ENCODE data around the gene WDPCP. TPM values are rescaled to one million over a fixed set of nuclear protein-coding genes. Genes with fewer than 3 reads are reported as not detected.

WDPCP gene
- total RNA-seq, 4 donors from 2014 or later = 6.5 to 41.3 (median 7.4) TPM

- TF ChIP-seq POLR2A (IDR thresholded peaks at IDR 0.05) = no peak
- no peak for TF ChIP-seq CTCF (IDR thresholded peaks at IDR 0.05)
- no peak overlapping the region for H3K4me3 ChIP-seq
- no peaks in the 10 kb centered on the region for H3K36me3 ChIP-seq
- H3K9me3 ChIP-seq = no peaks in the 10 kb centered on the region
- H3K27ac ChIP-seq = no peak overlapping the region
- DNase-seq = no peak
- H3K4me1 ChIP-seq = no peaks in the 10 kb centered on the region
- H3K27me3 ChIP-seq = no peaks in the 10 kb centered on the region
These were observed 362.2 kb downstream of the WDPCP start for GRCh38 chr2:63225964-63226686.

- Histone ChIP-seq H3K27ac (no peak overlapping the region), H3K27me3 (no peaks in the 10 kb centered on the region), H3K4me1 (no peaks in the 10 kb centered on the region), H3K36me3 (no peaks in the 10 kb centered on the region), H3K4me3 (no peak overlapping the region), H3K9me3 (no peaks in the 10 kb centered on the region)
- no peak for DNase-seq
- TF ChIP-seq CTCF (IDR thresholded peaks at IDR 0.05) = no peak
- no peak for TF ChIP-seq POLR2A (IDR thresholded peaks at IDR 0.05)
These were observed 369.3 kb downstream of the WDPCP start for GRCh38 chr2:63218800-63219526.

- no peaks in the 10 kb centered on the region for H3K27me3 ChIP-seq
- H3K4me3 ChIP-seq = no peak overlapping the region
- H3K36me3 ChIP-seq = no peaks in the 10 kb centered on the region
- no peaks in the 10 kb centered on the region for H3K4me1 ChIP-seq
- no peaks in the 10 kb centered on the region for H3K9me3 ChIP-seq
- DNase-seq = no peak
- TF ChIP-seq CTCF (IDR thresholded peaks at IDR 0.05) (no peak), POLR2A (IDR thresholded peaks at IDR 0.05) (no peak)
- H3K27ac ChIP-seq = no peak overlapping the region
These were observed 393.0 kb downstream of the WDPCP start for GRCh38 chr2:63195310-63195709.

- no peak for DNase-seq
- no peaks in the 10 kb centered on the region for H3K9me3 ChIP-seq
- TF ChIP-seq CTCF (IDR thresholded peaks at IDR 0.05) = no peak
- no peak for TF ChIP-seq POLR2A (IDR thresholded peaks at IDR 0.05)
- no peaks in the 10 kb centered on the region for H3K27me3 ChIP-seq
- H3K36me3 ChIP-seq = no peaks in the 10 kb centered on the region
- no peak overlapping the region for H3K4me3 ChIP-seq
- no peaks in the 10 kb centered on the region for H3K4me1 ChIP-seq
- no peak overlapping the region for H3K27ac ChIP-seq
These were observed 394.1 kb downstream of the WDPCP start for GRCh38 chr2:63194175-63194574.

- Histone ChIP-seq H3K9me3 (peaks cover 0 to 7% (median 0%) of the 10 kb centered on the region in 4 donors), H3K27me3 (no peaks in the 10 kb centered on the region), H3K4me3 (no peak overlapping the region), H3K36me3 (no peaks in the 10 kb centered on the region), H3K4me1 (no peaks in the 10 kb centered on the region), H3K27ac (no peak overlapping the region)
- no peak for TF ChIP-seq POLR2A (IDR thresholded peaks at IDR 0.05)
- no peak for TF ChIP-seq CTCF (IDR thresholded peaks at IDR 0.05)
- no peak for DNase-seq
These were observed 395.1 kb downstream of the WDPCP start for GRCh38 chr2:63192889-63193774.
